HepG2 (cell line): Measurements from ENCODE around the gene SLC2A2. TPM values are rescaled to one million over a fixed set of nuclear protein-coding genes. Genes with fewer than 3 reads are reported as not detected.

Experiments used
- ARID2 ChIP-seq: sonication (generic); formaldehyde crosslinking; IDR thresholded peaks from 2 replicates; pipeline ENCODE4 v1.8.1; 2022; ENCODE audit warnings: mild to moderate bottlenecking, missing genetic modification reagents, borderline replicate concordance
- ARNT ChIP-seq: fragments of 450-650 bp; IDR thresholded peaks from 2 replicates; pipeline ENCODE4 v1.6.1; 2017
- DNMT1 ChIP-seq: sonication (generic); formaldehyde crosslinking; IDR thresholded peaks from 2 replicates; pipeline ENCODE4 v1.5.1; 2020; ENCODE audit warnings: mild to moderate bottlenecking, missing genetic modification reagents
- HINFP ChIP-seq: sonication (generic); formaldehyde crosslinking; IDR thresholded peaks from 2 replicates; pipeline ENCODE4 v1.4.0; 2020; ENCODE audit warnings: low read depth, mild to moderate bottlenecking, missing genetic modification reagents
- HOXA9 ChIP-seq: sonication (generic); formaldehyde crosslinking; IDR thresholded peaks from 2 replicates; pipeline ENCODE4 v1.8.1; 2022; ENCODE audit warnings: missing genetic modification reagents, mild to moderate bottlenecking, moderate library complexity, borderline replicate concordance
- IKZF1 ChIP-seq: fragments of 450-650 bp; IDR thresholded peaks from 2 replicates; pipeline ENCODE4 v1.7.1; 2016
- IRF2 ChIP-seq: IDR thresholded peaks from 2 replicates; pipeline ENCODE4 v1.6.1; 2018; ENCODE audit warnings: missing genetic modification reagents, missing compliant biosample characterization
- KAT2B ChIP-seq: fragments of 150-350 bp; IDR thresholded peaks from 2 replicates; pipeline ENCODE4 v1.6.1; 2014; ENCODE audit warnings: low read depth, low read length, borderline replicate concordance
- KAT7 ChIP-seq: IDR thresholded peaks from 2 replicates; pipeline ENCODE4 v1.6.1; 2018; ENCODE audit warnings: borderline replicate concordance, missing compliant biosample characterization
- MED8 ChIP-seq: sonication (generic); formaldehyde crosslinking; IDR thresholded peaks from 2 replicates; pipeline ENCODE4 v1.8.1; 2023; ENCODE audit warnings: mild to moderate bottlenecking, missing genetic modification reagents; ENCODE audit not compliant: insufficient replicate concordance
- NFYB ChIP-seq: sonication (generic); formaldehyde crosslinking; IDR thresholded peaks from 2 replicates; pipeline ENCODE4 v1.4.0; 2020; ENCODE audit warnings: missing genetic modification reagents
- SIN3A ChIP-seq: IDR thresholded peaks from 2 replicates; pipeline ENCODE4 v1.6.1; 2011; ENCODE audit warnings: low read depth, mild to moderate bottlenecking, control low read depth, low read length, borderline replicate concordance
- TMF1 ChIP-seq: sonication (generic); formaldehyde crosslinking; IDR thresholded peaks from 2 replicates; pipeline ENCODE4 v1.8.1; 2022; ENCODE audit warnings: low read depth, missing genetic modification reagents
- ZBTB3 ChIP-seq: sonication (generic); formaldehyde crosslinking; IDR thresholded peaks from 2 replicates; pipeline ENCODE4 v1.4.0; 2020; ENCODE audit warnings: low read depth, mild to moderate bottlenecking, moderate library complexity, missing genetic modification reagents, borderline replicate concordance
- ZBTB38 ChIP-seq: sonication (generic); formaldehyde crosslinking; IDR thresholded peaks from 2 replicates; pipeline ENCODE4 v1.5.1; 2020; ENCODE audit warnings: mild to moderate bottlenecking, missing genetic modification reagents
- ZBTB43 ChIP-seq: sonication (generic); formaldehyde crosslinking; conservative IDR thresholded peaks from 2 replicates; pipeline ENCODE4 v1.4.0; 2020; ENCODE audit warnings: missing genetic modification reagents
- ZNF337 ChIP-seq: sonication (generic); formaldehyde crosslinking; IDR thresholded peaks from 2 replicates; pipeline ENCODE4 v1.5.1; 2020; ENCODE audit warnings: missing genetic modification reagents, low read depth, mild to moderate bottlenecking, borderline replicate concordance
- ZNF362 ChIP-seq: sonication (generic); formaldehyde crosslinking; IDR thresholded peaks from 2 replicates; pipeline ENCODE4 v1.4.0; 2020; ENCODE audit warnings: missing genetic modification reagents, mild to moderate bottlenecking, borderline replicate concordance
- ZNF367 ChIP-seq: sonication (generic); formaldehyde crosslinking; IDR thresholded peaks from 2 replicates; pipeline ENCODE4 v1.4.0; 2020; ENCODE audit warnings: missing genetic modification reagents, borderline replicate concordance
- ZNF451 ChIP-seq: sonication (generic); formaldehyde crosslinking; IDR thresholded peaks from 2 replicates; pipeline ENCODE4 v1.5.0; 2020; ENCODE audit warnings: mild to moderate bottlenecking, missing genetic modification reagents
- ZNF761 ChIP-seq: sonication (generic); formaldehyde crosslinking; conservative IDR thresholded peaks from 2 replicates; pipeline ENCODE4 v1.4.0; 2020; ENCODE audit warnings: mild to moderate bottlenecking, missing genetic modification reagents
- ZNF788 ChIP-seq: sonication (generic); formaldehyde crosslinking; IDR thresholded peaks from 2 replicates; pipeline ENCODE4 v1.5.0; 2020; ENCODE audit warnings: mild to moderate bottlenecking, missing genetic modification reagents, borderline replicate concordance
- ZSCAN29 ChIP-seq: sonication (generic); formaldehyde crosslinking; conservative IDR thresholded peaks from 2 replicates; pipeline ENCODE4 v1.4.0; 2020; ENCODE audit warnings: mild to moderate bottlenecking, missing genetic modification reagents
- polyA plus RNA-seq, 8 experiments: library from polyadenylated mRNA; depleted of rRNA in 3 of 8; stranded (reverse) in 7 of 8; unstranded in 1 of 8; fragments of >200 nt; fragmentation: Illumina TruSeq in 4 of 8; extraction: Trizol in 4 of 8; gene quantifications; 2 replicates each; pipeline versions ENCODE4 v1.2.1 to v1.2.3, GENCODE V29; 2011 to 2016; ENCODE audit warnings: low read depth in 4 of 8, missing spikeins in 1 of 8, mixed read lengths in 1 of 8; ENCODE audit not compliant: insufficient read depth in 1 of 8
- total RNA-seq, 5 experiments: library from RNA; depleted of rRNA; stranded (reverse); fragments of >200 nt; fragmentation: Illumina TruSeq; extraction: Trizol; gene quantifications; 2 replicates each; pipeline ENCODE4 v1.2.3, GENCODE V29; 2016; ENCODE audit warnings: low read depth in 1 of 5
- TF ChIP-seq, protein P1 (sequence below): sonication (generic); formaldehyde crosslinking; IDR thresholded peaks from 2 replicates; pipeline ENCODE4 v1.5.1; 2020; ENCODE audit warnings: missing genetic modification reagents, mild to moderate bottlenecking, borderline replicate concordance
- TF ChIP-seq, protein P2 (sequence below): sonication (generic); formaldehyde crosslinking; IDR thresholded peaks from 2 replicates; pipeline ENCODE4 v1.5.0; 2020; ENCODE audit warnings: missing genetic modification reagents

Gene SLC2A2
- total and polyA plus RNA-seq, 2 of the 13 experiments (the other 11 are each of a cell fraction or from before 2014, with no cell fraction given): 19.5 to 23.2 TPM

GRCh38 chr3:171026597-171027293 is at the start of gene SLC2A2 (continued):
- TF ChIP-seq HOXA9 (CRISPR knock-in tag): no peak
- no peak; the same call in 1 of the 2 replicates for TF ChIP-seq IRF2 (CRISPR knock-in tag)
- TF ChIP-seq ZNF451 (CRISPR knock-in tag): no peak
- no peak for TF ChIP-seq TMF1 (CRISPR knock-in tag)
- no peak for TF ChIP-seq ZNF761 (CRISPR knock-in tag)
- TF ChIP-seq DNMT1 (CRISPR knock-in tag): no peak
- TF ChIP-seq ZNF337 (CRISPR knock-in tag): no peak
- no peak for TF ChIP-seq ARNT
- 0 out of 2 replicates have a peak, but pooled peaks have one; percentile 45 for TF ChIP-seq SIN3A
- 0 out of 2 replicates have a peak, but pooled peaks have one; percentile 17 for TF ChIP-seq ZSCAN29 (CRISPR knock-in tag)
- no peak for TF ChIP-seq ZNF788 (CRISPR knock-in tag)
- no peak for TF ChIP-seq KAT7
- no peak for TF ChIP-seq ZBTB38 (CRISPR knock-in tag)
- no peak for TF ChIP-seq ZBTB43
- TF ChIP-seq, protein P1, sequence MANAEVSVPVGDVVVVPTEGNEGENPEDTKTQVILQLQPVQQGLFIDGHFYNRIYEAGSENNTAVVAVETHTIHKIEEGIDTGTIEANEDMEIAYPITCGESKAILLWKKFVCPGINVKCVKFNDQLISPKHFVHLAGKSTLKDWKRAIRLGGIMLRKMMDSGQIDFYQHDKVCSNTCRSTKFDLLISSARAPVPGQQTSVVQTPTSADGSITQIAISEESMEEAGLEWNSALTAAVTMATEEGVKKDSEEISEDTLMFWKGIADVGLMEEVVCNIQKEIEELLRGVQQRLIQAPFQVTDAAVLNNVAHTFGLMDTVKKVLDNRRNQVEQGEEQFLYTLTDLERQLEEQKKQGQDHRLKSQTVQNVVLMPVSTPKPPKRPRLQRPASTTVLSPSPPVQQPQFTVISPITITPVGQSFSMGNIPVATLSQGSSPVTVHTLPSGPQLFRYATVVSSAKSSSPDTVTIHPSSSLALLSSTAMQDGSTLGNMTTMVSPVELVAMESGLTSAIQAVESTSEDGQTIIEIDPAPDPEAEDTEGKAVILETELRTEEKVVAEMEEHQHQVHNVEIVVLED (CRISPR knock-in tag): no peak
- peak; percentile 80 for TF ChIP-seq KAT2B
- TF ChIP-seq ZNF362 (CRISPR knock-in tag): no peak
- TF ChIP-seq MED8 (CRISPR knock-in tag): no peak
- TF ChIP-seq ZBTB3 (CRISPR knock-in tag): no peak
- no peak for TF ChIP-seq ZNF367 (CRISPR knock-in tag)
- no peak for TF ChIP-seq IKZF1
- no peak for TF ChIP-seq NFYB (CRISPR knock-in tag)
- no peak for TF ChIP-seq HINFP (CRISPR knock-in tag)
- TF ChIP-seq, protein P2, sequence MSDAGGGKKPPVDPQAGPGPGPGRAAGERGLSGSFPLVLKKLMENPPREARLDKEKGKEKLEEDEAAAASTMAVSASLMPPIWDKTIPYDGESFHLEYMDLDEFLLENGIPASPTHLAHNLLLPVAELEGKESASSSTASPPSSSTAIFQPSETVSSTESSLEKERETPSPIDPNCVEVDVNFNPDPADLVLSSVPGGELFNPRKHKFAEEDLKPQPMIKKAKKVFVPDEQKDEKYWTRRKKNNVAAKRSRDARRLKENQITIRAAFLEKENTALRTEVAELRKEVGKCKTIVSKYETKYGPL (CRISPR knock-in tag): no peak
- no peak for TF ChIP-seq ARID2 (CRISPR knock-in tag)
